Stimulated activated naive CD4-positive, alpha-beta T cell (primary cell): ENCODE results near the gene RMDN2.
"Not testable (repeated sequence)": the region's sequence is repeated elsewhere in the genome, so short reads cannot be mapped to it uniquely, and the experiment has no call there.

Experiments
- DNase-seq, 6 experiments: peaks; one replicate each; lab custom pipeline; 2025; lab: John Stamatoyannopoulos, UW

Gene RMDN2

GRCh38 chr2:37934591-37935513 is 9.8 kb downstream of the RMDN2 start:
- DNase-seq: peak in 2 of 6 experiments; percentile 13 to 18

GRCh38 chr2:37937568-37937967 is 12.5 kb downstream of the RMDN2 start:
- not testable (repeated sequence) for DNase-seq

- DNase-seq: not testable (repeated sequence)
Observed at GRCh38 chr2:37941267-37941666, 16.2 kb downstream of the RMDN2 start.

- DNase-seq: no peak
Observed at GRCh38 chr2:37944268-37944667, 19.2 kb downstream of the RMDN2 start.

- DNase-seq: no peak
Observed at GRCh38 chr2:37947306-37947705, 22.2 kb downstream of the RMDN2 start.

GRCh38 chr2:37962018-37962739 is 37.1 kb downstream of the RMDN2 start:
- not testable (repeated sequence) for DNase-seq

GRCh38 chr2:37962740-37963121 is 37.6 kb downstream of the RMDN2 start:
- not testable (repeated sequence) for DNase-seq

GRCh38 chr2:37963901-37964300 is 38.8 kb downstream of the RMDN2 start:
- DNase-seq: not testable (repeated sequence)

- no peak for DNase-seq
Observed at GRCh38 chr2:37966326-37966725, 41.2 kb downstream of the RMDN2 start.

GRCh38 chr2:37969731-37970130 is 44.6 kb downstream of the RMDN2 start:
- DNase-seq: no peak

GRCh38 chr2:37971971-37972370 is 46.9 kb downstream of the RMDN2 start:
- no peak for DNase-seq

- no peak for DNase-seq
Observed at GRCh38 chr2:37973615-37974353, 48.7 kb downstream of the RMDN2 start.

GRCh38 chr2:37975808-37976207 is 50.7 kb downstream of the RMDN2 start:
- no peak for DNase-seq

- no peak for DNase-seq
Observed at GRCh38 chr2:37976411-37976810, 51.3 kb downstream of the RMDN2 start.

- peak in 5 of 6 experiments; percentile 0 to 44 (median 18) for DNase-seq
Observed at GRCh38 chr2:37982147-37982582, 57.1 kb downstream of the RMDN2 start.

GRCh38 chr2:37982847-37983246 is 57.8 kb downstream of the RMDN2 start:
- DNase-seq: no peak

GRCh38 chr2:37983719-37984118 is 58.6 kb downstream of the RMDN2 start:
- no peak for DNase-seq

- DNase-seq: no peak
Observed at GRCh38 chr2:37984176-37984575, 59.1 kb downstream of the RMDN2 start.

- no peak for DNase-seq
Observed at GRCh38 chr2:37984589-37984988, 59.5 kb downstream of the RMDN2 start.

GRCh38 chr2:37985333-37985732 is 60.2 kb downstream of the RMDN2 start:
- DNase-seq: no peak

- no peak for DNase-seq
Observed at GRCh38 chr2:37987098-37987775, 62.1 kb downstream of the RMDN2 start.

- DNase-seq: no peak
Observed at GRCh38 chr2:37992601-37993000, 67.5 kb downstream of the RMDN2 start.
